Smooth muscle cell (in vitro differentiated cells): ENCODE results near the gene DRICH1. TPM values are rescaled to one million over a fixed set of nuclear protein-coding genes. Genes with fewer than 3 reads are reported as not detected.

Source experiments
- DNase-seq: peaks from one replicate; lab custom pipeline; 2025; ENCODE audit not compliant: unreplicated experiment; lab: John Stamatoyannopoulos, UW
- H2AFZ ChIP-seq: fragments of 200-600 bp; sonication (generic); 2 replicates; pipeline ENCODE4 v1.6.0; 2016; ENCODE audit warnings: antibody characterized with exemption, low read depth, mild to moderate bottlenecking
- H3F3A ChIP-seq: fragments of 200-600 bp; sonication (generic); 2 replicates; pipeline ENCODE4 v1.6.0; 2017; ENCODE audit warnings: antibody characterized with exemption, low read depth
- H3K27ac ChIP-seq: fragments of 200-600 bp; sonication (generic); 2 replicates; pipeline ENCODE4 v1.5.1; 2016; ENCODE audit warnings: low read depth, mild to moderate bottlenecking
- H3K27me3 ChIP-seq: fragments of 200-600 bp; sonication (generic); 2 replicates; pipeline ENCODE4 v1.6.1; 2016; ENCODE audit warnings: low read depth, mild to moderate bottlenecking
- H3K36me3 ChIP-seq: fragments of 200-600 bp; sonication (generic); 2 replicates; pipeline ENCODE4 v1.5.1; 2016; ENCODE audit warnings: low read depth
- H3K4me1 ChIP-seq: fragments of 200-600 bp; sonication (generic); 2 replicates; pipeline ENCODE4 v1.5.1; 2016; ENCODE audit warnings: low read depth
- H3K4me2 ChIP-seq: fragments of 200-600 bp; sonication (generic); 2 replicates; pipeline ENCODE4 v1.6.0; 2016; ENCODE audit warnings: mild to moderate bottlenecking
- H3K4me3 ChIP-seq: fragments of 200-600 bp; sonication (generic); 2 replicates; pipeline ENCODE4 v1.5.1; 2016; ENCODE audit warnings: mild to moderate bottlenecking
- H3K79me2 ChIP-seq: fragments of 200-600 bp; sonication (generic); 2 replicates; pipeline ENCODE4 v1.6.0; 2016; ENCODE audit warnings: low read depth, mild to moderate bottlenecking
- H3K9ac ChIP-seq: fragments of 200-600 bp; sonication (generic); 2 replicates; pipeline ENCODE4 v1.6.0; 2016; ENCODE audit warnings: low read depth
- H3K9me3 ChIP-seq: fragments of 200-600 bp; sonication (generic); replicated peaks from 2 replicates; pipeline ENCODE4 v1.5.1; 2016; ENCODE audit warnings: low read depth
- H4K20me1 ChIP-seq: fragments of 200-600 bp; sonication (generic); 2 replicates; pipeline ENCODE4 v1.6.0; 2016; ENCODE audit warnings: low read depth
- CTCF ChIP-seq: fragments of 200-600 bp; sonication (generic); IDR thresholded peaks from 2 replicates; pipeline ENCODE4 v1.5.1; 2017; ENCODE audit warnings: borderline replicate concordance, mild to moderate bottlenecking, antibody characterized with exemption; ENCODE audit not compliant: insufficient read depth, poor library complexity, severe bottlenecking
- WGBS: methylation state at CpG from one replicate; pipeline ENCODE4 v1.1.7; 2016; ENCODE audit warnings: low lambda C conversion rate; 5-methylcytosine and 5-hydroxymethylcytosine counted together
- polyA plus RNA-seq: library from polyadenylated mRNA; unstranded; fragments of >200 nt; fragmentation: Nextera tagmentation; extraction: Ambion mirVana; gene quantifications from 2 replicates; pipeline ENCODE4 v1.2.1, GENCODE V29; 2016
- total RNA-seq: library from RNA; depleted of rRNA; stranded (reverse); fragments of >200 nt; gene quantifications from 2 replicates; pipeline ENCODE4 v1.2.3, GENCODE V29; 2014

The DRICH1 gene
- total and polyA plus RNA-seq, 2 experiments from 2014 or later, result not detected

GRCh38 chr22:23591201-23591791, 40.8 kb downstream of the DRICH1 start:
- Histone ChIP-seq H3K4me3 (no peak overlapping the region), H3K9me3 (no peaks in the 10 kb centered on the region), H2AFZ (no peak overlapping the region), H3K4me1 (no peaks in the 10 kb centered on the region), H4K20me1 (no peaks in the 10 kb centered on the region), H3K79me2 (no peaks in the 10 kb centered on the region), H3K9ac (no peak overlapping the region), H3K27ac (no peak overlapping the region), H3K36me3 (no peaks in the 10 kb centered on the region), H3K4me2 (no peak overlapping the region), H3F3A (no peaks in the 10 kb centered on the region), H3K27me3 (no peaks in the 10 kb centered on the region)
- peak; percentile 10 for DNase-seq
- TF ChIP-seq CTCF, result peak; percentile 85
- 52% methylated on average over 11 of the region's 11 CpGs for WGBS

- no peak overlapping the region for H3K4me2 ChIP-seq
- H2AFZ ChIP-seq, result no peak overlapping the region
- peaks cover 5% of the 10 kb centered on the region for H3K27me3 ChIP-seq
- no peaks in the 10 kb centered on the region for H3K4me1 ChIP-seq
- no peak overlapping the region for H3K9ac ChIP-seq
- no peaks in the 10 kb centered on the region for H3K36me3 ChIP-seq
- H3K79me2 ChIP-seq, result no peaks in the 10 kb centered on the region
- WGBS, result 80% methylated on average over 6 of the region's 6 CpGs
- H3K27ac ChIP-seq, result no peak overlapping the region
- no peak for DNase-seq
- no peak for TF ChIP-seq CTCF
- no peaks in the 10 kb centered on the region for H3K9me3 ChIP-seq
- H3F3A ChIP-seq, result no peaks in the 10 kb centered on the region
- H3K4me3 ChIP-seq, result no peak overlapping the region
- H4K20me1 ChIP-seq, result no peaks in the 10 kb centered on the region
These were observed 48.3 kb downstream of the DRICH1 start for GRCh38 chr22:23583836-23584235.

- DNase-seq, result no peak
- no peaks in the 10 kb centered on the region for H3F3A ChIP-seq
- no peak overlapping the region for H3K27ac ChIP-seq
- H2AFZ ChIP-seq, result no peak overlapping the region
- H3K4me3 ChIP-seq, result no peak overlapping the region
- no peaks in the 10 kb centered on the region for H3K4me1 ChIP-seq
- H3K27me3 ChIP-seq, result peaks cover 5% of the 10 kb centered on the region
- H3K9me3 ChIP-seq, result no peaks in the 10 kb centered on the region
- no peaks in the 10 kb centered on the region for H3K79me2 ChIP-seq
- H3K9ac ChIP-seq, result no peak overlapping the region
- no peak overlapping the region for H3K4me2 ChIP-seq
- no peaks in the 10 kb centered on the region for H4K20me1 ChIP-seq
- WGBS, result 82% methylated on average over 7 of the region's 7 CpGs
- H3K36me3 ChIP-seq, result no peaks in the 10 kb centered on the region
- no peak for TF ChIP-seq CTCF
These were observed 49.0 kb downstream of the DRICH1 start for GRCh38 chr22:23583153-23583552.

- Histone ChIP-seq H4K20me1 (no peaks in the 10 kb centered on the region), H3K4me2 (no peak overlapping the region), H3K4me1 (no peaks in the 10 kb centered on the region), H3K9me3 (no peaks in the 10 kb centered on the region), H3K27ac (no peak overlapping the region), H3K36me3 (no peaks in the 10 kb centered on the region), H3K4me3 (no peak overlapping the region), H3K79me2 (no peaks in the 10 kb centered on the region), H3K9ac (no peak overlapping the region), H2AFZ (no peak overlapping the region), H3F3A (no peaks in the 10 kb centered on the region), H3K27me3 (peaks cover 5% of the 10 kb centered on the region)
- WGBS, result 77% methylated on average over 8 of the region's 8 CpGs
- no peak for DNase-seq
- TF ChIP-seq CTCF, result no peak
These were observed 50.9 kb downstream of the DRICH1 start for GRCh38 chr22:23581260-23581650.
